Thyroid gland (tissue), 4 donors: ENCODE results near the gene LUC7L. TPM values are rescaled to one million over a fixed set of nuclear protein-coding genes. Genes with fewer than 3 reads are reported as not detected.

ENCODE experiments used
- DNase-seq, 2 donors: peaks; one replicate each; pipeline ENCODE4 v3.0.0-alpha.2; 2019
- H3K27ac ChIP-seq, 3 donors: fragments of 200-600 bp; sonication (generic); 1 replicate in 2 of 3; 2 replicates in 1 of 3; pipeline ENCODE4 v1.5.1; 2016 to 2019; ENCODE audit warnings: mild to moderate bottlenecking in 1 of 3, moderate library complexity in 1 of 3
- H3K27me3 ChIP-seq: fragments of 200-600 bp; sonication (generic); one replicate; pipeline ENCODE4 v1.5.1; 2019
- H3K36me3 ChIP-seq, 2 donors: fragments of 200-600 bp; sonication (generic); one replicate each; pipeline ENCODE4 v1.5.1; 2016 to 2019
- H3K4me1 ChIP-seq, 2 donors: fragments of 200-600 bp; sonication (generic); one replicate each; pipeline ENCODE4 v1.5.1; 2017 to 2019
- H3K4me3 ChIP-seq, 3 donors: fragments of 200-600 bp; sonication (generic); replicated peaks in 1 of 3; 1 replicate in 2 of 3; 2 replicates in 1 of 3; pipeline ENCODE4 v1.5.1; 2016; ENCODE audit warnings: mild to moderate bottlenecking in 1 of 3
- H3K9me3 ChIP-seq: fragments of 200-600 bp; sonication (generic); one replicate; pipeline ENCODE4 v1.5.1; 2017
- POLR2A ChIP-seq, 2 donors: fragments of 450-650 bp; IDR thresholded peaks; one replicate each; pipeline ENCODE4 v1.6.1; 2017; ENCODE audit warnings: antibody characterized with exemption in 2 of 2, mild to moderate bottlenecking in 2 of 2, moderate library complexity in 1 of 2
- WGBS, 2 donors: methylation state at CpG; one replicate each; pipeline ENCODE4 v1.1.5; 2017; 5-methylcytosine and 5-hydroxymethylcytosine counted together
- intact Hi-C: fragments of 100-400 bp; cut with DNase I; formaldehyde crosslinking; loops from one replicate; pipeline ENCODE4 v1.15.1; 2023
- total RNA-seq, 4 donors: library from RNA; depleted of rRNA; stranded (reverse); fragments of >200 nt; gene quantifications; one replicate each; pipeline ENCODE4 v1.2.3, GENCODE V29; 2016
- TF ChIP-seq, protein P1 (sequence below), 6 experiments: fragments of 200-600 bp in 3 of 6; fragments of 450-650 bp in 3 of 6; sonication (generic) in 3 of 6; IDR thresholded peaks; one replicate each; pipeline ENCODE4 v1.5.1; 2016 to 2019; ENCODE audit warnings: antibody characterized with exemption in 6 of 6, mild to moderate bottlenecking in 2 of 6, inconsistent platforms in 1 of 6, moderate library complexity in 1 of 6

LUC7L gene
- total RNA-seq, 4 donors from 2014 or later: 96.6 to 218 (median 149) TPM

DNA sequence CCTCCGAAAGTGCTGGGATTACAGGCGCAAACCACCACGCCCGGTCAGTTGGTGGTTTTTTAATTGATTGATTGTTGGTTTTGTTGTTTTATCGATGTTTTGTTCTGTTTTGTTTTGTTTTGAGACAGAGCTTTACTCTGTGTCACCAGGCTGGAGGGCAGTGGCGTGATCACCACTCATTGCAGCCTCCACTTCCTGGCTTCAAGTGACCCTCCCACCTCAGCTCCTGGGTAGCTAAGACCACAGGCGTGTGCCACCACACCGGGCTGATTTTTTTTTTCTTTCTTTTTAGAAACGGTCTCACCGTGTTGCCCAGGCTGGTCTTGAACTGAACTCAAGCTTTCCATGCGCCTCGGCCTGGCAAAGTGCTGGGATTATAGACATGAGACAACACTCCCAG lies 17.8 kb upstream of the LUC7L start:
- no peaks in the 10 kb centered on the region for H3K9me3 ChIP-seq
- no peak overlapping the region for H3K27ac ChIP-seq
- TF ChIP-seq, protein P1, sequence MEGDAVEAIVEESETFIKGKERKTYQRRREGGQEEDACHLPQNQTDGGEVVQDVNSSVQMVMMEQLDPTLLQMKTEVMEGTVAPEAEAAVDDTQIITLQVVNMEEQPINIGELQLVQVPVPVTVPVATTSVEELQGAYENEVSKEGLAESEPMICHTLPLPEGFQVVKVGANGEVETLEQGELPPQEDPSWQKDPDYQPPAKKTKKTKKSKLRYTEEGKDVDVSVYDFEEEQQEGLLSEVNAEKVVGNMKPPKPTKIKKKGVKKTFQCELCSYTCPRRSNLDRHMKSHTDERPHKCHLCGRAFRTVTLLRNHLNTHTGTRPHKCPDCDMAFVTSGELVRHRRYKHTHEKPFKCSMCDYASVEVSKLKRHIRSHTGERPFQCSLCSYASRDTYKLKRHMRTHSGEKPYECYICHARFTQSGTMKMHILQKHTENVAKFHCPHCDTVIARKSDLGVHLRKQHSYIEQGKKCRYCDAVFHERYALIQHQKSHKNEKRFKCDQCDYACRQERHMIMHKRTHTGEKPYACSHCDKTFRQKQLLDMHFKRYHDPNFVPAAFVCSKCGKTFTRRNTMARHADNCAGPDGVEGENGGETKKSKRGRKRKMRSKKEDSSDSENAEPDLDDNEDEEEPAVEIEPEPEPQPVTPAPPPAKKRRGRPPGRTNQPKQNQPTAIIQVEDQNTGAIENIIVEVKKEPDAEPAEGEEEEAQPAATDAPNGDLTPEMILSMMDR (IDR thresholded peaks at IDR 0.05): no peak
- TF ChIP-seq POLR2A (IDR thresholded peaks at IDR 0.05): no peak
- H3K4me3 ChIP-seq: no peak overlapping the region
- peaks cover 7 to 13% of the 10 kb centered on the region in 2 donors for H3K36me3 ChIP-seq
- WGBS, 2 donors: 95% methylated on average over 12 of the region's 12 CpGs
- DNase-seq: no peak
- intact Hi-C loops: no loop called here
- no peaks in the 10 kb centered on the region for H3K27me3 ChIP-seq
- peaks cover 0 to 2% of the 10 kb centered on the region in 2 donors for H3K4me1 ChIP-seq

DNA sequence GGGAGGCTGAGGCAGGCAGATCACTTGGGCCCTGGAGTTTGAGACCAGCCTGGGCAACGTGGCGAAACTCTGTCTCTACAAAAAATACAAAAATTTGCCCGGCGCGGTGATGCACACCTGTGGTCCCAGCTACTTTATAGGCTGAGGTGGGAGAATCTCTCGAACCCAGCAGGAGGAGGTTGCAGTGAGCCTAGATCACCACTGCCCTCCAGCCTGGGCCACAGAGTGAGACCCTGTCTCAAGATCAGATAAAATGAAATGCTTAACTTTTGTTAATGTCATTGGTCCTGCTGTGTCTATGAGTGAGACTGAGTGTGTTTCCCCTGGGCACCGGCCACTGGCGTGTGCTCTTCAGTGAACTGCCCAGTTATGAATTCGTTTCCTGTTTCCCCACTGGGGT lies 15.9 kb upstream of the LUC7L start:
- no peak for TF ChIP-seq POLR2A (IDR thresholded peaks at IDR 0.05)
- TF ChIP-seq, protein P1 (IDR thresholded peaks at IDR 0.05): no peak
- H3K4me3 ChIP-seq: no peak overlapping the region
- H3K4me1 ChIP-seq: peaks cover 5 to 12% of the 10 kb centered on the region in 2 donors
- WGBS, 2 donors: 91 to 94% methylated on average over 9 of the region's 9 CpGs
- peaks cover 0 to 6% of the 10 kb centered on the region in 2 donors for H3K36me3 ChIP-seq
- intact Hi-C loops: no loop called here
- H3K27ac ChIP-seq: no peak overlapping the region
- DNase-seq: no peak
- no peaks in the 10 kb centered on the region for H3K27me3 ChIP-seq
- H3K9me3 ChIP-seq: no peaks in the 10 kb centered on the region

DNA sequence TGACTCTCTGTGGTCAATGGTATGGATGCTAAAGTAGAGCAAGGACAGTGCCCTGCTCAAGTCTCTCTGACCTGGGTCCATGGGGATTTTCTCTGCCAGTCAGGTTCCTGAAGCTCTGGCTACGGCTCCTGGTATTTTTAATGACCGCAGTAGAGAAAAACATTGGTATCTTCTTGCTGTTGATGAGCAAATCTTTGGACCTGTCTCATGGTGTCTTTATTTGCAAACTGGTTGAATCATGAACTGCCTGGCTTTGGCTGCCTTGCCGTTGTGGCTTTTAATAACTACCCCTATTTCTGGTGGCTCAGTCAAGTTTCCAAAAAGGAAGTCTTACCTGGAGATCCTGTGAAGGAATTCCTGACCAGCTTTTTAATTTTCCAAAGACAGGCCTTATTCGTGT lies 14.1 kb upstream of the LUC7L start:
- H3K36me3 ChIP-seq: no peaks in the 10 kb centered on the region
- H3K4me3 ChIP-seq: no peak overlapping the region
- WGBS, 2 donors: 86 to 91% methylated on average over 4 of the region's 4 CpGs
- DNase-seq: no peak
- peaks cover 16 to 24% of the 10 kb centered on the region in 2 donors for H3K4me1 ChIP-seq
- intact Hi-C loops: no loop called here
- H3K9me3 ChIP-seq: no peaks in the 10 kb centered on the region
- TF ChIP-seq POLR2A (IDR thresholded peaks at IDR 0.05): no peak
- TF ChIP-seq, protein P1 (IDR thresholded peaks at IDR 0.05): no peak
- no peak overlapping the region for H3K27ac ChIP-seq
- H3K27me3 ChIP-seq: no peaks in the 10 kb centered on the region

DNA sequence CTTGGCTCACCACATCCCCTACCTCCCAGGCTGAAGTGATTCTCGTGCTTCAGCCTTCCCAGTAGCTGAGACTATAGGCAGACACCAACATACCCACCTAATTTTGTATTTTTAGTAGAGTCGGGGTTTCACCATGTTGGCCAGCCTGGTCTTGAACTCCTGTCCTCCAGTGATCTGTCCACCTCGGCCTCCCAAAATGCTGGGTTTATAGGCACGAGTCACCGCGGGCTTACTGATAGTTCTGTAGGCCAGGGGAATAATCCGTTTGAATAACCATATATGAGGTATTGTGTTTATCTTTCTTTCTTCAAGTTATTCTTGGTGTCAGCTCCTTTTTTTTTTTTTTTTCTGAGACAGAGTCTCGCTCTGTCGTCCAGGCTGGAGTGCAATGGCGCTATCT lies 13.0 kb upstream of the LUC7L start:
- Histone ChIP-seq H3K4me1 (peaks cover 16 to 24% of the 10 kb centered on the region in 2 donors), H3K27ac (peak overlapping the region in 2 of 3 donors; percentile 15 to 50), H3K27me3 (no peaks in the 10 kb centered on the region), H3K36me3 (no peaks in the 10 kb centered on the region), H3K9me3 (no peaks in the 10 kb centered on the region), H3K4me3 (no peak overlapping the region)
- 89 to 93% methylated on average over 10 of the region's 10 CpGs for WGBS, 2 donors
- TF ChIP-seq, protein P1 (IDR thresholded peaks at IDR 0.05): no peak
- TF ChIP-seq POLR2A (IDR thresholded peaks at IDR 0.05): no peak
- DNase-seq: no peak
- intact Hi-C loops: no loop called here

DNA sequence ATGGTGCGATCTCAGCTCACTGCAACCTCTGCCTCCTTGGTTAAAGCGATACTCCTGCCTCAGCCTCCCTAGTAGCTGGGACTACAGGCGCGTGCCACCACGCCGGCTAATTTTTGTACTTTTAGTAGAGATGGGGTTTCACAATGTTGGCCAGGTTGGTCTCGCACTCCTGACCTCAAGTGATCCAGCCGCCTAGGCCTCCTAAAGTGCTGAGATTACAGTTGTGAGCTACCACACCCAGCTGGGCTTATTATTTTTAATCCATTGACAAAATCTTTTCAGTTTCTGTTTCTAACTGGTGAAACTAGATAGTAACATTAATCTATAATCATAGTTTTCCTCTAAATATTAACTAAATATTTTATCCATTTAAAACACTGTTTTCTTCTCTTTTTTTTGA lies 11.3 kb upstream of the LUC7L start:
- Histone ChIP-seq H3K27ac (peak overlapping the region; percentile 43 to 74 (median 69)), H3K27me3 (no peaks in the 10 kb centered on the region), H3K4me3 (no peak overlapping the region), H3K36me3 (no peaks in the 10 kb centered on the region), H3K4me1 (peaks cover 21 to 29% of the 10 kb centered on the region in 2 donors), H3K9me3 (no peaks in the 10 kb centered on the region)
- WGBS, 2 donors: 93 to 95% methylated on average over 8 of the region's 8 CpGs
- intact Hi-C loops: no loop called here
- DNase-seq: no peak
- TF ChIP-seq, protein P1 (IDR thresholded peaks at IDR 0.05): no peak
- TF ChIP-seq POLR2A (IDR thresholded peaks at IDR 0.05): no peak
